Gastroesophageal sphincter (tissue), 3 donors: ENCODE results near the gene MYOCD.

Experiments used
- POLR2A ChIP-seq, 2 donors: fragments of 450-650 bp; IDR thresholded peaks; one replicate each; pipeline ENCODE4 v1.6.1; 2017; ENCODE audit warnings: antibody characterized with exemption in 2 of 2, mild to moderate bottlenecking in 2 of 2, moderate library complexity in 1 of 2
- POLR2AphosphoS5 ChIP-seq: sonication (generic); formaldehyde crosslinking; IDR thresholded peaks from one replicate; pipeline ENCODE4 v1.6.1; 2017; ENCODE audit warnings: antibody characterized with exemption
- TF ChIP-seq, protein P1 (sequence below), 4 experiments: fragments of 200-600 bp in 2 of 4; fragments of 450-650 bp in 2 of 4; sonication (generic) in 1 of 4; IDR thresholded peaks; one replicate each; pipeline ENCODE4 v1.5.1; 2017 to 2019; ENCODE audit warnings: antibody characterized with exemption in 4 of 4, mild to moderate bottlenecking in 2 of 4, moderate library complexity in 2 of 4

DNA sequence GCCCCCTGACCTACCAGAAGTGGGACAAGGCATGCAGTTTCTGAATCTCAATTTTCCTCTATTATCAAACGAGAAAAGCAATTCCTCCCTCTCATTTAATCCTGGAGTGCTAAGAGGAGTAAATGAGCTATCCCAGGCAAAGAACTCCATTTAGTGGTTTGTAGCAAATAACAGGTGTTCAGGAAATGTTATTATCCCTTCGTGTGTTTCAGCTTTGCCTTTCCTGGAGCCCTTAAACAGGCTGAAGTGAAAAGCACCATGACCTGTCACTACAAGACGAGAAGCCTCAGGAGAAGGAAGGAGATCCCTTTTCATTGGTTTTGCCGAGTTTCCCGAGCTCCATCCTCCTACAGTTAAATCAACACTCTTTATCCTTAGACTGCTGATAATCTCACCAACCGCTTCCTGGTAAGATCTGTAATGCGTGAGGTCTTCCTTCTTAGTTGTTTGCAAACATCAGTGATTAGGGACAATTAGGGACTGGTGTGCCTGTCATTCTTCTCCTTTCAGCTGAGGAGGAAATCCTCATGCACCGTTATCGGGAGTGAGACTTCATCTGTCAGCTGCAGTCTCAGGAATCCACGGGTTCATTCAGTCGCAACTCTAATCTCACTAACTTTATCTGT lies 30.8 kb upstream of the MYOCD start:
- TF ChIP-seq, protein P1, sequence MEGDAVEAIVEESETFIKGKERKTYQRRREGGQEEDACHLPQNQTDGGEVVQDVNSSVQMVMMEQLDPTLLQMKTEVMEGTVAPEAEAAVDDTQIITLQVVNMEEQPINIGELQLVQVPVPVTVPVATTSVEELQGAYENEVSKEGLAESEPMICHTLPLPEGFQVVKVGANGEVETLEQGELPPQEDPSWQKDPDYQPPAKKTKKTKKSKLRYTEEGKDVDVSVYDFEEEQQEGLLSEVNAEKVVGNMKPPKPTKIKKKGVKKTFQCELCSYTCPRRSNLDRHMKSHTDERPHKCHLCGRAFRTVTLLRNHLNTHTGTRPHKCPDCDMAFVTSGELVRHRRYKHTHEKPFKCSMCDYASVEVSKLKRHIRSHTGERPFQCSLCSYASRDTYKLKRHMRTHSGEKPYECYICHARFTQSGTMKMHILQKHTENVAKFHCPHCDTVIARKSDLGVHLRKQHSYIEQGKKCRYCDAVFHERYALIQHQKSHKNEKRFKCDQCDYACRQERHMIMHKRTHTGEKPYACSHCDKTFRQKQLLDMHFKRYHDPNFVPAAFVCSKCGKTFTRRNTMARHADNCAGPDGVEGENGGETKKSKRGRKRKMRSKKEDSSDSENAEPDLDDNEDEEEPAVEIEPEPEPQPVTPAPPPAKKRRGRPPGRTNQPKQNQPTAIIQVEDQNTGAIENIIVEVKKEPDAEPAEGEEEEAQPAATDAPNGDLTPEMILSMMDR (IDR thresholded peaks at IDR 0.05) = no peak
- TF ChIP-seq POLR2A (IDR thresholded peaks at IDR 0.05) (no peak), POLR2AphosphoS5 (no peak)
